Measurements from ENCODE around the gene TMEM52. TPM values are rescaled to one million over a fixed set of nuclear protein-coding genes. Genes with fewer than 3 reads are reported as not detected.

TMEM52 gene
- total RNA-seq, 3 donors from 2014 or later (not counting 1 experiment from before 2014, with no cell fraction given) = 0.41 TPM; not detected in 2

GRCh38 chr1:1914971-1915692, 3.9 kb downstream of the TMEM52 start, which contains the start of gene CALML6:
Gene CALML6 (plus strand): TSS chr1:1915260. CDS start chr1:1915281, 21 bp downstream.
- H3K4me3 Mint-ChIP-seq = no peak within 1 kb of the TSS
- WGBS (ENCODE audit: insufficient coverage) = 94% methylated on average over 15 of the region's 15 CpGs
- TF ChIP-seq CTCF (IDR thresholded peaks at IDR 0.05) = no peak
- H3K36me3 Mint-ChIP-seq = no peaks in the 10 kb centered on the region
- H3K27ac ChIP-seq (ENCODE audit: low read length) = no peak within 1 kb of the TSS
- ATAC-seq (no peak), DNase-seq (no peak)
- H3K27me3 Mint-ChIP-seq (ENCODE audit: low read depth in 2 of 2) = peaks cover 0 to 4% of the 10 kb centered on the region in 2 donors
- H3K4me3 ChIP-seq (ENCODE audit: low read length) = no peak within 1 kb of the TSS
- H3K36me3 ChIP-seq (ENCODE audit: control insufficient read depth, insufficient read depth, low read length) = no peaks in the 10 kb centered on the region
- H3K4me1 Mint-ChIP-seq = peaks cover 4 to 10% of the 10 kb centered on the region in 2 donors
- no peaks in the 10 kb centered on the region for H3K27me3 ChIP-seq (ENCODE audit: control insufficient read depth, insufficient read depth, low read length)
- intact Hi-C loops (cut with micrococcal nuclease) = no loop called here
- no peak within 1 kb of the TSS for H3K27ac Mint-ChIP-seq
- H3K9me3 ChIP-seq (ENCODE audit: control insufficient read depth, insufficient read depth, low read length) = no peaks in the 10 kb centered on the region
- H3K4me1 ChIP-seq (ENCODE audit: control insufficient read depth, insufficient read depth, low read length) = peaks cover 23% of the 10 kb centered on the region
- no peaks in the 10 kb centered on the region for H3K9me3 Mint-ChIP-seq

- WGBS (ENCODE audit: insufficient coverage) = 86% methylated on average over 20 of the region's 20 CpGs
- intact Hi-C loops (cut with micrococcal nuclease) = no loop called here
- Histone ChIP-seq H3K4me3 (ENCODE audit: low read length) (no peak overlapping the region), H3K27ac (ENCODE audit: low read length) (no peak overlapping the region), H3K36me3 (ENCODE audit: control insufficient read depth, insufficient read depth, low read length) (no peaks in the 10 kb centered on the region), H3K27me3 (ENCODE audit: control insufficient read depth, insufficient read depth, low read length) (no peaks in the 10 kb centered on the region), H3K4me1 (ENCODE audit: control insufficient read depth, insufficient read depth, low read length) (peaks cover 23% of the 10 kb centered on the region), H3K9me3 (ENCODE audit: control insufficient read depth, insufficient read depth, low read length) (no peaks in the 10 kb centered on the region)
- DNase-seq = no peak
- Mint-ChIP-seq H3K4me3 (no peak overlapping the region), H3K36me3 (no peaks in the 10 kb centered on the region), H3K4me1 (peaks cover 9 to 11% of the 10 kb centered on the region in 2 donors), H3K27ac (no peak overlapping the region), H3K9me3 (no peaks in the 10 kb centered on the region), H3K27me3 (ENCODE audit: low read depth in 2 of 2) (peaks cover 0 to 4% of the 10 kb centered on the region in 2 donors)
- no peak for ATAC-seq
- no peak for TF ChIP-seq CTCF (IDR thresholded peaks at IDR 0.05)
Observed at GRCh38 chr1:1914101-1914970, 4.7 kb downstream of the TMEM52 start.

GRCh38 chr1:1911350-1912041, 7.6 kb downstream of the TMEM52 start:
- Histone ChIP-seq H3K4me1 (ENCODE audit: control insufficient read depth, insufficient read depth, low read length) (peaks cover 23% of the 10 kb centered on the region), H3K36me3 (ENCODE audit: control insufficient read depth, insufficient read depth, low read length) (no peaks in the 10 kb centered on the region), H3K4me3 (ENCODE audit: low read length) (no peak overlapping the region), H3K27me3 (ENCODE audit: control insufficient read depth, insufficient read depth, low read length) (no peaks in the 10 kb centered on the region), H3K27ac (ENCODE audit: low read length) (no peak overlapping the region), H3K9me3 (ENCODE audit: control insufficient read depth, insufficient read depth, low read length) (no peaks in the 10 kb centered on the region)
- intact Hi-C loops (cut with micrococcal nuclease) = no loop called here
- no peak overlapping the region for H3K27ac Mint-ChIP-seq
- H3K4me3 Mint-ChIP-seq = no peak overlapping the region
- H3K9me3 Mint-ChIP-seq = no peaks in the 10 kb centered on the region
- WGBS (ENCODE audit: insufficient coverage) = 91% methylated on average over 13 of the region's 13 CpGs
- TF ChIP-seq CTCF (IDR thresholded peaks at IDR 0.05) = no peak
- no peak for DNase-seq
- peaks cover 10% of the 10 kb centered on the region in 2 donors for H3K4me1 Mint-ChIP-seq
- H3K27me3 Mint-ChIP-seq (ENCODE audit: low read depth in 2 of 2) = peaks cover 0 to 4% of the 10 kb centered on the region in 2 donors
- no peaks in the 10 kb centered on the region for H3K36me3 Mint-ChIP-seq
- ATAC-seq = no peak

Data from natural killer cell (primary cell).